ENCODE results near the gene GALNT10. TPM values are rescaled to one million over a fixed set of nuclear protein-coding genes. Genes with fewer than 3 reads are reported as not detected.

Gene GALNT10
- total and polyA plus RNA-seq, 2 experiments from 2014 or later: 3.2 to 12.9 TPM

- Histone ChIP-seq H3K79me2 (replicated peaks; ENCODE audit: insufficient read depth) (no peaks in the 10 kb centered on the region), H3F3A (replicated peaks; ENCODE audit: low read depth) (no peaks in the 10 kb centered on the region), H3K27me3 (ENCODE audit: insufficient read depth) (no peaks in the 10 kb centered on the region), H3K4me2 (0 out of 2 replicates have a peak overlapping the region, but pooled peaks have one; percentile 36), H3K9me2 (ENCODE audit: insufficient read depth) (no peaks in the 10 kb centered on the region), H3K36me3 (ENCODE audit: insufficient read depth) (no peaks in the 10 kb centered on the region), H4K20me1 (replicated peaks; ENCODE audit: insufficient read depth) (no peaks in the 10 kb centered on the region), H3K4me3 (no peak overlapping the region), H3K4me1 (ENCODE audit: insufficient read depth) (peaks cover 22% of the 10 kb centered on the region), H3K27ac (ENCODE audit: low read depth) (no peak overlapping the region), H2AFZ (no peak overlapping the region)
- H3K36me3 Mint-ChIP-seq (ENCODE audit: low read depth): peaks cover 4% of the 10 kb centered on the region; the same call in 1 of the 3 replicates
- H3K4me1 Mint-ChIP-seq: peaks cover 20% of the 10 kb centered on the region
- no peak overlapping the region for H3K27ac Mint-ChIP-seq
- DNase-seq (ENCODE audit: low spot score) (peak; percentile 14), ATAC-seq (no peak)
- peaks cover 3% of the 10 kb centered on the region for H3K27me3 Mint-ChIP-seq (ENCODE audit: insufficient read depth, low read depth, poor library complexity)
- no peaks in the 10 kb centered on the region; the same call in 2 of the 3 replicates for H3K9me3 Mint-ChIP-seq
- no peak overlapping the region for H3K4me3 Mint-ChIP-seq
- TF ChIP-seq ZNF462 (CRISPR knock-in tag; IDR thresholded peaks at IDR 0.05): no peak
- TF ChIP-seq REST (IDR thresholded peaks at IDR 0.05; ENCODE audit: unreplicated experiment): no peak
- TF ChIP-seq CTCF (conservative IDR thresholded peaks at IDR 0.05; ENCODE audit: low read depth in 2 of 2): no peak
- TF ChIP-seq ZNF114 (CRISPR knock-in tag; IDR thresholded peaks at IDR 0.05): no peak
Measured at GRCh38 chr5:154267516-154267915, 77.0 kb downstream of the GALNT10 start.

All from GM23338 (cell line).